ENCODE results near the gene HIRA.
"Not testable (repeated sequence)": the region's sequence is repeated elsewhere in the genome, so short reads cannot be mapped to it uniquely, and the experiment has no call there.

Gene HIRA

GRCh38 chr22:19376247-19376646 lies 55.3 kb downstream of the HIRA start:
- DNase-seq = no peak

GRCh38 chr22:19375435-19375834 lies 56.1 kb downstream of the HIRA start:
- DNase-seq = no peak

- no peak for DNase-seq
These were observed 57.1 kb downstream of the HIRA start for GRCh38 chr22:19374410-19374809.

GRCh38 chr22:19373450-19373849 lies 58.1 kb downstream of the HIRA start:
- no peak for DNase-seq

GRCh38 chr22:19371893-19372292 lies 59.6 kb downstream of the HIRA start:
- DNase-seq = no peak

- DNase-seq = no peak
These were observed 62.7 kb downstream of the HIRA start for GRCh38 chr22:19368876-19369275.

- no peak for DNase-seq
These were observed 63.7 kb downstream of the HIRA start for GRCh38 chr22:19367763-19368367.

- not testable (repeated sequence) for DNase-seq
These were observed 68.0 kb downstream of the HIRA start for GRCh38 chr22:19363541-19363940.

GRCh38 chr22:19361501-19362103 lies 69.9 kb downstream of the HIRA start:
- DNase-seq = no peak

- DNase-seq = no peak
These were observed 70.7 kb downstream of the HIRA start for GRCh38 chr22:19360862-19361261.

- DNase-seq = no peak
These were observed 71.2 kb downstream of the HIRA start for GRCh38 chr22:19360300-19360792.

GRCh38 chr22:19359554-19360299 lies 71.8 kb downstream of the HIRA start:
- no peak for DNase-seq

- DNase-seq = no peak
These were observed 72.6 kb downstream of the HIRA start for GRCh38 chr22:19358703-19359553.

GRCh38 chr22:19358195-19358594 lies 73.3 kb downstream of the HIRA start:
- no peak for DNase-seq

GRCh38 chr22:19357270-19358105 lies 74.0 kb downstream of the HIRA start:
- DNase-seq = no peak

- no peak for DNase-seq
These were observed 74.7 kb downstream of the HIRA start for GRCh38 chr22:19356708-19357269.

GRCh38 chr22:19355413-19356157 lies 75.9 kb downstream of the HIRA start:
- DNase-seq = no peak

- DNase-seq = no peak
These were observed 77.3 kb downstream of the HIRA start for GRCh38 chr22:19354201-19354600.

- no peak for DNase-seq
These were observed 78.0 kb downstream of the HIRA start for GRCh38 chr22:19353363-19354131.

- no peak for DNase-seq
These were observed 78.8 kb downstream of the HIRA start for GRCh38 chr22:19352766-19353165.
